ENCODE data around the gene BHLHE23. TPM values are rescaled to one million over a fixed set of nuclear protein-coding genes. Genes with fewer than 3 reads are reported as not detected.

BHLHE23 gene
- total RNA-seq, 1 experiment from 2014 or later, result not detected

GRCh38 chr20:63052571-63053431 is 46.0 kb upstream of the BHLHE23 start (continued):
- no peak for TF ChIP-seq MAX (IDR thresholded peaks at IDR 0.05)
- no peak for TF ChIP-seq RAD21 (IDR thresholded peaks at IDR 0.05; ENCODE audit: low read depth)
- TF ChIP-seq CTCF (IDR thresholded peaks at IDR 0.05 in 2 of 3, conservative IDR thresholded peaks at IDR 0.05 in 1 of 3; ENCODE audit: borderline replicate concordance in 1 of 3, insufficient read depth in 1 of 3, low read depth in 2 of 3, low read length in 2 of 3), result no peak
- TF ChIP-seq CEBPB (IDR thresholded peaks at IDR 0.05; ENCODE audit: low read depth), result no peak
- no peak for TF ChIP-seq JUND (IDR thresholded peaks at IDR 0.05)
- no peak for TF ChIP-seq SIN3A (IDR thresholded peaks at IDR 0.05; ENCODE audit: low read depth)
- TF ChIP-seq ZFX (IDR thresholded peaks at IDR 0.05), result no peak
- no peak for TF ChIP-seq CBX3 (IDR thresholded peaks at IDR 0.05; ENCODE audit: low read depth)
- TF ChIP-seq ELF1 (IDR thresholded peaks at IDR 0.05; ENCODE audit: borderline replicate concordance, low read depth), result no peak
- TF ChIP-seq EZH2phosphoT487 (IDR thresholded peaks at IDR 0.05; ENCODE audit: borderline replicate concordance), result no peak

DNA sequence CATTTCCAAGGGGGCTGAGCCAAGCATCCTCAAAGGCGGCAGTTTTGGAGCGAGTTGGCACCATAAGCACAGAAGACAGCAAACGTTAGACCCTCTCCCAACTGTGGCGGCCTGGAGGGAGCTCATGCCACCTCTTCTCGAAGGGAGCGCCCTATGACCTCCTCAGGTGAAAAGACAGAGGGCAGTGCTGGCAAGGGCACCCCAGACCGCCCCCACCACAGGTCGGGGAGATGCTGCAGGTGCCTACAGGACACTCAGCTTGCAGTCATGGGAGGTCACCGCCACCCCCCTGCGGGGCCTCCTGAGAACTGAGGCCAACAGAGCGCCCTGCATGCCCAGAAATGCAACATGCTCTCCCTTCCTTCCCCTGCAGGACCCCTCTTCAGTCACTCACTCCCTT is 45.1 kb upstream of the BHLHE23 start:
- no peaks in the 10 kb centered on the region for H3K79me2 ChIP-seq (ENCODE audit: insufficient read depth, low read length)
- no peaks in the 10 kb centered on the region; a peak in 1 of 4 replicates for H3K9me3 ChIP-seq (ENCODE audit: control insufficient read depth in 1 of 2, insufficient read depth in 1 of 2, low read depth in 1 of 2, low read length in 2 of 2)
- no peak overlapping the region for H3K27ac ChIP-seq (ENCODE audit: low read depth, low read length)
- no peak for TF ChIP-seq POLR2AphosphoS5 (IDR thresholded peaks at IDR 0.05; ENCODE audit: low read depth, low read length)
- TF ChIP-seq CBX3 (IDR thresholded peaks at IDR 0.05; ENCODE audit: low read depth), result no peak
- TF ChIP-seq EGR1 (IDR thresholded peaks at IDR 0.05; ENCODE audit: low read depth), result no peak
- TF ChIP-seq, protein P1, sequence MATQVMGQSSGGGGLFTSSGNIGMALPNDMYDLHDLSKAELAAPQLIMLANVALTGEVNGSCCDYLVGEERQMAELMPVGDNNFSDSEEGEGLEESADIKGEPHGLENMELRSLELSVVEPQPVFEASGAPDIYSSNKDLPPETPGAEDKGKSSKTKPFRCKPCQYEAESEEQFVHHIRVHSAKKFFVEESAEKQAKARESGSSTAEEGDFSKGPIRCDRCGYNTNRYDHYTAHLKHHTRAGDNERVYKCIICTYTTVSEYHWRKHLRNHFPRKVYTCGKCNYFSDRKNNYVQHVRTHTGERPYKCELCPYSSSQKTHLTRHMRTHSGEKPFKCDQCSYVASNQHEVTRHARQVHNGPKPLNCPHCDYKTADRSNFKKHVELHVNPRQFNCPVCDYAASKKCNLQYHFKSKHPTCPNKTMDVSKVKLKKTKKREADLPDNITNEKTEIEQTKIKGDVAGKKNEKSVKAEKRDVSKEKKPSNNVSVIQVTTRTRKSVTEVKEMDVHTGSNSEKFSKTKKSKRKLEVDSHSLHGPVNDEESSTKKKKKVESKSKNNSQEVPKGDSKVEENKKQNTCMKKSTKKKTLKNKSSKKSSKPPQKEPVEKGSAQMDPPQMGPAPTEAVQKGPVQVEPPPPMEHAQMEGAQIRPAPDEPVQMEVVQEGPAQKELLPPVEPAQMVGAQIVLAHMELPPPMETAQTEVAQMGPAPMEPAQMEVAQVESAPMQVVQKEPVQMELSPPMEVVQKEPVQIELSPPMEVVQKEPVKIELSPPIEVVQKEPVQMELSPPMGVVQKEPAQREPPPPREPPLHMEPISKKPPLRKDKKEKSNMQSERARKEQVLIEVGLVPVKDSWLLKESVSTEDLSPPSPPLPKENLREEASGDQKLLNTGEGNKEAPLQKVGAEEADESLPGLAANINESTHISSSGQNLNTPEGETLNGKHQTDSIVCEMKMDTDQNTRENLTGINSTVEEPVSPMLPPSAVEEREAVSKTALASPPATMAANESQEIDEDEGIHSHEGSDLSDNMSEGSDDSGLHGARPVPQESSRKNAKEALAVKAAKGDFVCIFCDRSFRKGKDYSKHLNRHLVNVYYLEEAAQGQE (IDR thresholded peaks at IDR 0.05; ENCODE audit: low read depth), result no peak
- TF ChIP-seq, protein P2, sequence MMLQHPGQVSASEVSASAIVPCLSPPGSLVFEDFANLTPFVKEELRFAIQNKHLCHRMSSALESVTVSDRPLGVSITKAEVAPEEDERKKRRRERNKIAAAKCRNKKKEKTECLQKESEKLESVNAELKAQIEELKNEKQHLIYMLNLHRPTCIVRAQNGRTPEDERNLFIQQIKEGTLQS (IDR thresholded peaks at IDR 0.05), result no peak
- no peak for TF ChIP-seq ZNF274 (IDR thresholded peaks at IDR 0.05; ENCODE audit: low read depth, low read length)
- no peaks in the 10 kb centered on the region for H4K20me1 ChIP-seq (ENCODE audit: insufficient read depth)
- H3K9me2 ChIP-seq (ENCODE audit: insufficient read depth), result no peaks in the 10 kb centered on the region
- H3K36me3 ChIP-seq (ENCODE audit: control insufficient read depth in 1 of 2, insufficient read depth in 2 of 2, low read length in 2 of 2), result no peaks in the 10 kb centered on the region
- CTCF ChIA-PET, result no interaction called here
- H3K4me1 ChIP-seq (ENCODE audit: control insufficient read depth in 1 of 2, insufficient read depth in 2 of 2, low read length in 2 of 2), result 0 out of 4 replicates have a peak, but pooled peaks cover 0 to 3% of the 10 kb centered on the region in 2 experiments
- H3K4me2 ChIP-seq (ENCODE audit: low read length), result no peak overlapping the region
- no peak overlapping the region for H2AFZ ChIP-seq (ENCODE audit: low read depth, low read length, poor library complexity, severe bottlenecking)
- H3K27me3 ChIP-seq (ENCODE audit: insufficient read depth, low read length), result 0 out of 2 replicates have a peak, but pooled peaks cover 7% of the 10 kb centered on the region
- ATAC-seq (no peak), DNase-seq (ENCODE audit: low read depth, low spot score) (no peak)
- H3K9ac ChIP-seq (ENCODE audit: low read length), result no peak overlapping the region
- POLR2A ChIA-PET, result no interaction called here
- H3K4me3 ChIP-seq (replicated peaks in 1 of 2; ENCODE audit: low read depth in 1 of 2, low read length in 2 of 2), result no peak overlapping the region
- RAD21 ChIA-PET (ENCODE audit: low non-redundant PET in 1 of 2, low total read pairs in 2 of 2, uncharacterized antibody in 2 of 2, unreplicated experiment in 2 of 2), result no interaction called here
- no TSS peak for BruUV-seq (replicated peaks)
- intact Hi-C loops (cut with micrococcal nuclease), result no loop called here

All from HCT116 (cell line).